GM03348 (cell line): ENCODE data around the gene GNG11.
"Not testable (repeated sequence)": the region's sequence is repeated elsewhere in the genome, so short reads cannot be mapped to it uniquely, and the experiment has no call there.

Source experiments
- DNase-seq: peaks from one replicate; pipeline ENCODE4 v3.0.0; 2012; ENCODE audit warnings: low spot score

Gene GNG11

DNA sequence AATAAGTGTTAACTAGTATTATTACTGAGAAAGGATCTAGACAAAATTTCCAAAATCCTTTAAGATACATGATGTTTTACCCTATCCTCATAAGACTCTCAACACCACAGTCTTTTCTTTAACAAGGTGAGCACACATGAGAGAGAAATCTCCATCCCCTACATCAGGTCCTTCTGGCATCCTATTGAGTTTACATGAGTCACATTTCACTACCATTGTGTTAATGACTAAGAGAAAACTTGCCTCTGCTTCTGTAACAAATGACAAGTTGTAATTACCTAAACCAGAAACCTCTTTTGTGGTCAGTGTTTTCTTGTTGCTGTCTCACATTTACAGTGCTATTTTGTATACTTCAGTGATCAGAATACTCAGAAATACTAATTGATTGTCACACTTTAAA lies 9.9 kb upstream of the GNG11 start:
- DNase-seq = not testable (repeated sequence)

GRCh38 chr7:93913197-93913596 lies 8.3 kb upstream of the GNG11 start:
- no peak for DNase-seq

DNA sequence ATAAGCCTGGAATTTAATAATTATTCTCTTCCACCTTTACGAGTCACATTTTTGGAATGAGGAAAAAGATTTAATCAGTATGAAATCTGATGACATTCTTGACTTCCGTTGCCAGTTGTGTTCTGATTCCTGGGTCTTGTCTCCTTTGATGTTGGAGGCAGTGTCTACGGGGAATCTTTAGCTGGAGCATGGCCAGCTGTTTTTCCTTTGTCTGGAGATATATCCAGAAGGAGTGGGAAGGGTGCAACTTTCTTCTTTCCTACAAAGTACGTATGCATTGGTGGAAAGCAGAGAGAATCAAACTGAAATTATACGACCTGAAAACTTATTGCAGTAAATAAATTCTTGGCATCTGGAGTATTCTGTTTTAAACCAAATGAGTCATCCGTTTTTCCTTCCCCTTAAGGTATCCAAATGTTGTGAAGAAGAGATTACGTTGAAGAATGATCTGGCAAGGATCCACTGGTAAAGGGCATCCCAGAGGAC lies 6.9 kb upstream of the GNG11 start:
- DNase-seq = no peak

GRCh38 chr7:93915206-93915842 lies 6.2 kb upstream of the GNG11 start:
- DNase-seq = not testable (repeated sequence)

- DNase-seq = not testable (repeated sequence)
Measured at GRCh38 chr7:93915888-93916287, 5.6 kb upstream of the GNG11 start.

GRCh38 chr7:93916315-93916714 lies 5.2 kb upstream of the GNG11 start:
- DNase-seq = not testable (repeated sequence)

DNA sequence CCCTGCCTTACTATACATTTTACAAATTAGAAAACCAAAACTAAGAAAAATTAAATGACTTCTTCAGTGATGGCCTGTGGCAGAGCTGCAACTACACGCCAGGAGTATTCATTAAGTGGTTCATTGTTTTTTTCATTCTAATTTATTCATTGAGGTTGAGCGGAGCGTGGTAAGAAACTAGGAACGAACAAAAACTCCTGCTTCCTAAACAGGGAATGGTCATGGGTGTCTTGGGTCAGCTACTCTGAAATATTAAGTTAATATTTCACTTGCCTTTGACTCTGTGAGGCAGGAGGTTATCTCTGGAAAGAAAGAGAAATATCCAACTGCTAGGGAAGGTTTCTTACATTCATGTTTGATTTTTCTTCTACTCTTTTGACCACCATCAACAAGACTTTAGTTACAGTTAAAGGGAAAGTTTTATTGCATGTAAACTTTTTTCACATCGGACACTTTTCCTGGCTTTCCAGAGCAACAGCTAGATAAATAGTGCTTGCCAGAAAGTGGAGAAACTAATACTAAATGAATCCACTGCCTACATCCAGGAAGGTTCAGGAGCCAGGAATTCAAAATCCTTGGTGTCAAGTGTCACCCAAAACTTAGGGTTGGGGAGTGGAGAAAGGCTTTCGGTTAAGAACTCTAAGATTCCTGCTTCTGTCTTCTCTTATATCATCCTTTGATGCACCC lies 896 bp upstream of the GNG11 start:
- peak; percentile 27 for DNase-seq

DNA sequence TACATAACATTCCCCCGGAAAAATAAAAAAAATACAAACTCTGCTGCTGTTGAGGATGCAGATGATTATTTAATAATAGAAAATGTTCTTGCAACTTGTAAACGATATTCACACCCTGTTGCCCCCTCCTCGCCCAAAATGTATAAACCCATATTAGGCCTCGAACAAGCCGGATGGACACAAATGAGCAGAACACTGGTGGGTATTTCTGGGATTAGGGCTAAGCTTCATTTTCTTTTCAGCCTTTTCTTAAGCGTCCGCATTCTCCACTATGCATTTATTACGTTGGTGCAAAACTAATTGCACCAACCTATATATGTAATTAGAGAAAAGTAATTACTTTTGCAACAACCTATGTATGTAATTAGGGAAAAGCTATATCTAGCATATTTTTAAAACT lies 349 bp upstream of the GNG11 start:
- peak; percentile 6 for DNase-seq

DNA sequence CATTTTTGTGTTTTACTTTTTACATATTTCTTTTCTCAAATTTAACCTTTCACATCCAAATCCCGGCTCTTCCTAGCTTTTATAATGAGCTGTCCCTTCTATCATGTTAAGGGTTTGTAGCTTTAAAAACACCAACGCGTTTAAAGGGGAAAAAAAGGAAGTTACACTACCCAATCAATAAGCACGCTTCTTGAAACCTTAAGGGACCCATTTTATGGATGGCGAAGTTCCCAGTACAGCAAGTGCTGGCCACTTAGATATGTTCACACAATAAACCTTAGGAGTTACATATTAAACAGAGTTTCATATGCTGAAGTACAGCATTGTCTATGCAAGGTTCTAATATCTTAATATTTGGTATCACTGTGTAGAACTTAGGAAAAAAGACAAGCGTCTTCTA lies 1.8 kb downstream of the GNG11 start:
- DNase-seq = peak; percentile 14

DNA sequence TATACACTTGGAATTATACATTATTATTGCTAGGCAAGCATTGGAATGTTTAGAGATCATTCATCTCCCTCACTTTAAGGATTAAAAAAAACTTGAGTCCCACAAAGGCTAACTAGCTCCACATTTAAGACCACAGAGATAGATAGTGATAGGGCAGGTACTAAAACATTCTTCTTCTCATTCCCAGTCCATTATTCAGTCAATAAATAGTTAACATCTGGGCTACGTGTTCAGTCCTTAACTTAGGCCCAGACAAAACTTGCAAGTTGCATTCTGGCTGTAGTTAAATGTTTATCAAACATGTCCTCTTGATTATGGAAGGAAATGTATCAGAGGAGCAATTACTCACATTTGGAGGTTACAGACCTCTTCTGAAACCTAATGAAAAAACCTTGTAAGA lies 2.4 kb downstream of the GNG11 start:
- DNase-seq = peak; percentile 7

GRCh38 chr7:93926800-93927199 lies 5.3 kb downstream of the GNG11 start:
- no peak for DNase-seq

DNA sequence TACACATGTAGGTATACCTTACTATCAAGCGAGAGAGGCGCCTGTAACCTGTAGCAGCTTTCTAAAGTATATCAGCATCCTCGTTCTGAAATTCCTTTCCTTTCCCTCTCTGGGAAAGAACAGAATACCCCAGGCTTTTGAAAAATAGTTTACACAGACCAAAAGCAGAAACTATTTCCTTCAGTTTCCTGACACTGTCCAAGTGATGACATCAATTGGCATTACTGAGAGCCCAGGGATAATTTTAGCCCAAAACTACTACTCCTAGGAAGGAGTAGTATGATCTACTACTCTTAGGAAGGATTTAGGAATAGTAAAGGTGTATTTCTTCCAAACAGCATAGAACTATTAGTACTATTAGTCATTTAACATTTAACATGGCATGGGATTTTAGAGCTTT lies 6.0 kb downstream of the GNG11 start:
- DNase-seq = no peak

GRCh38 chr7:93931655-93932054 lies 10.1 kb downstream of the GNG11 start:
- no peak for DNase-seq

GRCh38 chr7:93933156-93933555 lies 11.6 kb downstream of the GNG11 start:
- DNase-seq = no peak

- no peak for DNase-seq
Measured at GRCh38 chr7:93935102-93935501, 13.6 kb downstream of the GNG11 start.

- DNase-seq = no peak
Measured at GRCh38 chr7:93937818-93938217, 16.3 kb downstream of the GNG11 start.

DNA sequence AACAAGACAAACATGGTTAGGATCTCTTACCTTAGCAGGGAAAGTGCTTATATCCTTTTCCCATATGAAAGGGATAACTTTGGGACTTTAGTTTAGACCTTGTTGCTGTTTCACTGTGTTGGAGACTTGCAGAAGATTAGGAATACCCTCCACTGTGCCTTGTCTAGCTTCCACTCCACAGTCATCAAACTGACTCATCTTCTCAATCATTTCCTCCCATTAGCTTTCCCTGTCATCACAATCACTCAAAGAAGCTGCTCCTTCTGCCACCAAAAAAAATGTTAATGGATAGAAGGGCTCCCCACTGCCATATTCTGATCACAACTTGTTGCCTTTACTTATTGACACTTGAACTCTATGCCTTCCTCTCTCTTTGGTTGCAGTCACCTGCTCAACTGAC lies 16.8 kb downstream of the GNG11 start:
- no peak for DNase-seq

GRCh38 chr7:93941945-93942344 lies 20.4 kb downstream of the GNG11 start:
- no peak for DNase-seq

GRCh38 chr7:93943816-93944540 lies 22.4 kb downstream of the GNG11 start:
- DNase-seq = no peak

DNA sequence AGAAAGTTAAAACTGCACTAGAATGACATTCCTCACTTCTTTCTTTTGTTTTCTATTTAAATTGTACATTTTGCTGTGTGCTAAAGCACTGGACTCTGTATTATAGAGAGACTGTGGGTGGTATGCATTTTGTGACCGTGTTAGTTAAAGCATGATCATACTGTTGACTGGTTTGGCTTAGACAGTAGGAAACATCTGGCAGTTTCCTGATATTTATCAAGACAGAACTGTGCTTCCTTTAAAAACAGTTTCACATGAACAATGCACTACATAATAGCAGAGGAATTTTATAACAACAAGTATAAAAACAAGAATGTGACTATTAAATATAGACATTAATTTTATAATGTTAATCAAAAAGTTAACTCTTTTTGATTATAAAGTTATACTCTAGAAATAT lies 23.1 kb downstream of the GNG11 start:
- peak; percentile 22 for DNase-seq

- no peak for DNase-seq
Measured at GRCh38 chr7:93945083-93945482, 23.5 kb downstream of the GNG11 start.

GRCh38 chr7:93945756-93946535 lies 24.4 kb downstream of the GNG11 start:
- peak; percentile 11 for DNase-seq
